ENCODE measurements around the gene ZNF611.
"Not testable (repeated sequence)": the region's sequence is repeated elsewhere in the genome, so short reads cannot be mapped to it uniquely, and the experiment has no call there.

ZNF611 gene

GRCh38 chr19:52734893-52735661 lies at the start of gene ZNF611:
TSS of gene ZNF611 (minus strand) at chr19:52735044. CDS start at chr19:52715894, 19,150 bp downstream.
- in situ Hi-C loops (cut with HindIII; ENCODE audit: low pct_ligation_motif_present, low sequenced_read_pairs): no loop called here
- Histone ChIP-seq H3K27ac (peak within 1 kb of the TSS; percentile 48), H3K4me3 (ENCODE audit: low read depth, low read length) (peak within 1 kb of the TSS; percentile 85), H3K27me3 (replicated peaks) (no peaks in the 10 kb centered on the region), H3K36me3 (replicated peaks) (no peaks in the 10 kb centered on the region)
- TF ChIP-seq CTCF (IDR thresholded peaks at IDR 0.05; ENCODE audit: low read depth, low read length, missing control alignments): peak; percentile 70
- DNase-seq: peak; percentile 96

GRCh38 chr19:52782864-52783263 lies 48.0 kb upstream of the ZNF611 start:
- in situ Hi-C loops (cut with HindIII; ENCODE audit: low pct_ligation_motif_present, low sequenced_read_pairs); H3K27me3 ChIP-seq (replicated peaks); H3K4me3 ChIP-seq (ENCODE audit: low read depth, low read length); H3K36me3 ChIP-seq (replicated peaks); DNase-seq; H3K27ac ChIP-seq: not testable (repeated sequence)

GRCh38 chr19:52778811-52779210 lies 44.0 kb upstream of the ZNF611 start:
- in situ Hi-C loops (cut with HindIII; ENCODE audit: low pct_ligation_motif_present, low sequenced_read_pairs): no loop called here

GRCh38 chr19:52756447-52756846 lies 21.6 kb upstream of the ZNF611 start:
- DNase-seq; H3K4me3 ChIP-seq (ENCODE audit: low read depth, low read length); in situ Hi-C loops (cut with HindIII; ENCODE audit: low pct_ligation_motif_present, low sequenced_read_pairs); H3K27me3 ChIP-seq (replicated peaks); H3K36me3 ChIP-seq (replicated peaks); H3K27ac ChIP-seq: not testable (repeated sequence)

More at GRCh38 chr19:52778811-52779210, 44.0 kb upstream of the ZNF611 start:
- no peaks in the 10 kb centered on the region for H3K27me3 ChIP-seq (replicated peaks)
- no peak for TF ChIP-seq CTCF (IDR thresholded peaks at IDR 0.05; ENCODE audit: low read depth, low read length, missing control alignments)
- DNase-seq: peak; percentile 0
- no peaks in the 10 kb centered on the region for H3K36me3 ChIP-seq (replicated peaks)
- H3K27ac ChIP-seq: no peak overlapping the region
- no peak overlapping the region for H3K4me3 ChIP-seq (ENCODE audit: low read depth, low read length)

- DNase-seq: no peak
- no peaks in the 10 kb centered on the region for H3K36me3 ChIP-seq (replicated peaks)
- H3K4me3 ChIP-seq (ENCODE audit: low read depth, low read length): no peak overlapping the region
- H3K27me3 ChIP-seq (replicated peaks): no peaks in the 10 kb centered on the region
- H3K27ac ChIP-seq: no peak overlapping the region
- in situ Hi-C loops (cut with HindIII; ENCODE audit: low pct_ligation_motif_present, low sequenced_read_pairs): no loop called here
- no peak for TF ChIP-seq CTCF (IDR thresholded peaks at IDR 0.05; ENCODE audit: low read depth, low read length, missing control alignments)
These were observed 14.9 kb upstream of the ZNF611 start for GRCh38 chr19:52749780-52750179.

GRCh38 chr19:52748336-52748950 lies 13.6 kb upstream of the ZNF611 start:
- Histone ChIP-seq H3K36me3 (replicated peaks) (no peaks in the 10 kb centered on the region), H3K4me3 (ENCODE audit: low read depth, low read length) (no peak overlapping the region), H3K27me3 (replicated peaks) (no peaks in the 10 kb centered on the region), H3K27ac (no peak overlapping the region)
- in situ Hi-C loops (cut with HindIII; ENCODE audit: low pct_ligation_motif_present, low sequenced_read_pairs): no loop called here
- TF ChIP-seq CTCF (IDR thresholded peaks at IDR 0.05; ENCODE audit: low read depth, low read length, missing control alignments): peak; percentile 26
- DNase-seq: no peak

GRCh38 chr19:52745919-52746318 lies 11.1 kb upstream of the ZNF611 start:
- DNase-seq; H3K27ac ChIP-seq; H3K27me3 ChIP-seq (replicated peaks); H3K36me3 ChIP-seq (replicated peaks); in situ Hi-C loops (cut with HindIII; ENCODE audit: low pct_ligation_motif_present, low sequenced_read_pairs); H3K4me3 ChIP-seq (ENCODE audit: low read depth, low read length): not testable (repeated sequence)
